Measurements from ENCODE around the gene CNN1.

DNA sequence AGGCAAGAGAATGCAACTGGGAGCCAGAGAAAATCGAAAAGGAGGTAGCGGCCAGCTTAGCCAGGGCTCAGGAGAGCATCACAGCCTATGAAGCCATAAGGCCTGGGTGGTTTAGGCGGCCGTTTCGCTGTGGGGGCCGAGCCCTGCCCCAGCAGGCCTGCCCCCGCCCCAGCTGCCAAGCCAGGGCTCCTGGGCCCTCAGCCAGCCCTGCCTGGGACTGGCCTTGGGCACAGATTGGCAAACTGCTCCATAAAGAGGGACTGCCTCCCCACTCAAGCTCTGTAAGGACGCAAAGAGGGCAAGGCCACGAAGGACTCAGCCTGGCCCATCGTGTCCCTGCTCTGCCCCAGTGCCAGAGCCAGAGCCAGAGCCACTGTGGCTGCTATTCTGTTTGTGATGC lies 43.2 kb upstream of the CNN1 start:
- no peak for TF ChIP-seq CTCF (IDR thresholded peaks at IDR 0.05; ENCODE audit: low read length)
- TF ChIP-seq EZH2phosphoT487 (IDR thresholded peaks at IDR 0.05; ENCODE audit: low read length), result no peak
- TF ChIP-seq EZH2 (optimal IDR thresholded peaks at IDR 0.05; ENCODE audit: low read depth, low read length), result no peak
